ENCODE data around the gene SPAG6.

Gene SPAG6

DNA sequence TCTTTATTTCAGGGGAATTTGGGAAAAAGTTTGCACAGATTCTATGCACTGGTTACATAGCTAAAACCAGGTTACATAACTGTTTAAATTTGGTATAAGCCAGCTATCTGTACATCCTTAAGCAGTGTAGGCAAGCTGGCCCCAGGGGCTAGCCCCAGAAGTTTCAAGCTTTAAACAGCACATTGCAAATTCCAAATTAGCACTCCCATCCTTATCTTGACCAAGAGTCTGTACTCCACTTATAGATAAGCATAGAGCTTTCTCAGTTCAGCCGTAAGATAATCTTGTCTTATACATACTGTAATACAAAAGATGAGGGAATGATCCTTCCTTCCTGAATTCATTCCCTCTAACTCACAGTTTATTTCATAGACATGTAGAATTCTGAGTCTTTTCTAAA, 109.3 kb downstream of the SPAG6 start:
- TF ChIP-seq GABPA (IDR thresholded peaks at IDR 0.05; ENCODE audit: low read depth): no peak
- no peak for DNase-seq (ENCODE audit: low read depth in 1 of 2, low spot score in 1 of 2)
- H3K27me3 ChIP-seq (ENCODE audit: insufficient read depth, poor library complexity, severe bottlenecking): no peaks in the 10 kb centered on the region
- no peak overlapping the region for H3K4me3 ChIP-seq (replicated peaks; ENCODE audit: insufficient read depth, low read length)
- H3K27ac ChIP-seq (replicated peaks): no peak overlapping the region

- no peak overlapping the region for H3K27ac ChIP-seq (replicated peaks)
- no peak for TF ChIP-seq POLR2AphosphoS5 (IDR thresholded peaks at IDR 0.05; ENCODE audit: low read depth)
- TF ChIP-seq SPI1 (IDR thresholded peaks at IDR 0.05; ENCODE audit: borderline replicate concordance, low read depth): no peak
- TF ChIP-seq GABPA (IDR thresholded peaks at IDR 0.05; ENCODE audit: low read depth): no peak
- no peak for TF ChIP-seq CTCF (IDR thresholded peaks at IDR 0.05; ENCODE audit: insufficient read depth, low read length)
- TF ChIP-seq, protein P1, sequence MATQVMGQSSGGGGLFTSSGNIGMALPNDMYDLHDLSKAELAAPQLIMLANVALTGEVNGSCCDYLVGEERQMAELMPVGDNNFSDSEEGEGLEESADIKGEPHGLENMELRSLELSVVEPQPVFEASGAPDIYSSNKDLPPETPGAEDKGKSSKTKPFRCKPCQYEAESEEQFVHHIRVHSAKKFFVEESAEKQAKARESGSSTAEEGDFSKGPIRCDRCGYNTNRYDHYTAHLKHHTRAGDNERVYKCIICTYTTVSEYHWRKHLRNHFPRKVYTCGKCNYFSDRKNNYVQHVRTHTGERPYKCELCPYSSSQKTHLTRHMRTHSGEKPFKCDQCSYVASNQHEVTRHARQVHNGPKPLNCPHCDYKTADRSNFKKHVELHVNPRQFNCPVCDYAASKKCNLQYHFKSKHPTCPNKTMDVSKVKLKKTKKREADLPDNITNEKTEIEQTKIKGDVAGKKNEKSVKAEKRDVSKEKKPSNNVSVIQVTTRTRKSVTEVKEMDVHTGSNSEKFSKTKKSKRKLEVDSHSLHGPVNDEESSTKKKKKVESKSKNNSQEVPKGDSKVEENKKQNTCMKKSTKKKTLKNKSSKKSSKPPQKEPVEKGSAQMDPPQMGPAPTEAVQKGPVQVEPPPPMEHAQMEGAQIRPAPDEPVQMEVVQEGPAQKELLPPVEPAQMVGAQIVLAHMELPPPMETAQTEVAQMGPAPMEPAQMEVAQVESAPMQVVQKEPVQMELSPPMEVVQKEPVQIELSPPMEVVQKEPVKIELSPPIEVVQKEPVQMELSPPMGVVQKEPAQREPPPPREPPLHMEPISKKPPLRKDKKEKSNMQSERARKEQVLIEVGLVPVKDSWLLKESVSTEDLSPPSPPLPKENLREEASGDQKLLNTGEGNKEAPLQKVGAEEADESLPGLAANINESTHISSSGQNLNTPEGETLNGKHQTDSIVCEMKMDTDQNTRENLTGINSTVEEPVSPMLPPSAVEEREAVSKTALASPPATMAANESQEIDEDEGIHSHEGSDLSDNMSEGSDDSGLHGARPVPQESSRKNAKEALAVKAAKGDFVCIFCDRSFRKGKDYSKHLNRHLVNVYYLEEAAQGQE (IDR thresholded peaks at IDR 0.05; ENCODE audit: insufficient replicate concordance, low read depth): no peak
- no peaks in the 10 kb centered on the region for H3K27me3 ChIP-seq (ENCODE audit: insufficient read depth, poor library complexity, severe bottlenecking)
- no peak for DNase-seq (ENCODE audit: low read depth in 1 of 2, low spot score in 1 of 2)
- H3K4me3 ChIP-seq (replicated peaks; ENCODE audit: insufficient read depth, low read length): no peak overlapping the region
These were observed 110.0 kb downstream of the SPAG6 start for GRCh38 chr10:22455068-22455857.

DNA sequence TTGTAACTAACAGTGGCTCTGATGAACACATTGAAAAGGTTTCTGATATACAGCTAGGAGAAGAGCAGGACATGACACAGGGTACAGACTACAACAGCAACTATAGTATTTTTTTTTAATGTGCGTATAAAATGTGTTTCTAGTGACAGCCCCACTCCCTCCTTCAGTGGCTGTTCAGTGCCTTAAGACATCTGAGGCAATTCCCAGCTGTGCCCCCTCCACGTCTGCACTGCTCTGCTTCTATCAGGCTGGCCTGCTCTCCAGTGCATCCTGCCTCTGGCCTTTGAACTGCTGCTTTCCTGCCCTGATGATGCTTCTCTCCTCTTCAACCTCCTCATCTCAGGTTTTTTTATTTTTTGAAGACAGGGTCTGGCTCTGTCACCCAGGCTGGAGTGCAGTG, 111.2 kb downstream of the SPAG6 start:
- Histone ChIP-seq H3K4me3 (replicated peaks; ENCODE audit: insufficient read depth, low read length) (no peak overlapping the region), H3K27me3 (ENCODE audit: insufficient read depth, poor library complexity, severe bottlenecking) (no peaks in the 10 kb centered on the region), H3K27ac (replicated peaks) (no peak overlapping the region)
- DNase-seq (ENCODE audit: low read depth in 1 of 2, low spot score in 1 of 2): no peak
- TF ChIP-seq, protein P1 (IDR thresholded peaks at IDR 0.05; ENCODE audit: insufficient replicate concordance, low read depth): no peak
- no peak for TF ChIP-seq SPI1 (IDR thresholded peaks at IDR 0.05; ENCODE audit: borderline replicate concordance, low read depth)
- TF ChIP-seq POLR2AphosphoS5 (IDR thresholded peaks at IDR 0.05; ENCODE audit: low read depth): no peak
- no peak for TF ChIP-seq GABPA (IDR thresholded peaks at IDR 0.05; ENCODE audit: low read depth)
- TF ChIP-seq CTCF (IDR thresholded peaks at IDR 0.05; ENCODE audit: insufficient read depth, low read length): no peak

GRCh38 chr10:22458272-22459038, 113.2 kb downstream of the SPAG6 start:
- Histone ChIP-seq H3K27ac (replicated peaks) (no peak overlapping the region), H3K4me3 (replicated peaks; ENCODE audit: insufficient read depth, low read length) (no peak overlapping the region), H3K27me3 (ENCODE audit: insufficient read depth, poor library complexity, severe bottlenecking) (no peaks in the 10 kb centered on the region)
- TF ChIP-seq POLR2AphosphoS5 (IDR thresholded peaks at IDR 0.05; ENCODE audit: low read depth) (no peak), CTCF (IDR thresholded peaks at IDR 0.05; ENCODE audit: insufficient read depth, low read length) (no peak), SPI1 (IDR thresholded peaks at IDR 0.05; ENCODE audit: borderline replicate concordance, low read depth) (no peak), GABPA (IDR thresholded peaks at IDR 0.05; ENCODE audit: low read depth) (no peak)
- no peak for DNase-seq (ENCODE audit: low read depth in 1 of 2, low spot score in 1 of 2)

All from HL-60 (cell line).